HG02678 (cell line): ENCODE data around the gene AP3B1.

ENCODE experiments used
- ATAC-seq: cut with Tn5 transposase; IDR thresholded peaks from one replicate; pipeline ENCODE4 v1.9.1; 2021; ENCODE audit warnings: mild to moderate bottlenecking, moderate library complexity; ENCODE audit not compliant: unreplicated experiment

The AP3B1 gene

GRCh38 chr5:78289911-78290310 lies 4.6 kb downstream of the AP3B1 start:
- no peak for ATAC-seq

- ATAC-seq = no peak
Measured at GRCh38 chr5:78288246-78288645, 6.3 kb downstream of the AP3B1 start.

GRCh38 chr5:78287833-78288232 lies 6.7 kb downstream of the AP3B1 start:
- no peak for ATAC-seq

GRCh38 chr5:78287169-78287568 lies 7.3 kb downstream of the AP3B1 start:
- no peak for ATAC-seq

GRCh38 chr5:78286290-78286689 lies 8.2 kb downstream of the AP3B1 start:
- no peak for ATAC-seq

- no peak for ATAC-seq
Measured at GRCh38 chr5:78283802-78284201, 10.7 kb downstream of the AP3B1 start.

GRCh38 chr5:78283105-78283504 lies 11.4 kb downstream of the AP3B1 start:
- no peak for ATAC-seq

- no peak for ATAC-seq
Measured at GRCh38 chr5:78280261-78280660, 14.2 kb downstream of the AP3B1 start.

- no peak for ATAC-seq
Measured at GRCh38 chr5:78279194-78279593, 15.3 kb downstream of the AP3B1 start.

GRCh38 chr5:78277715-78278114 lies 16.8 kb downstream of the AP3B1 start:
- ATAC-seq = no peak

GRCh38 chr5:78275998-78276543 lies 18.4 kb downstream of the AP3B1 start:
- ATAC-seq = no peak

- ATAC-seq = no peak
Measured at GRCh38 chr5:78274540-78275197, 19.8 kb downstream of the AP3B1 start.

- ATAC-seq = no peak
Measured at GRCh38 chr5:78273436-78273835, 21.1 kb downstream of the AP3B1 start.

GRCh38 chr5:78271766-78272165 lies 22.7 kb downstream of the AP3B1 start:
- ATAC-seq = no peak

- peak; percentile 43 for ATAC-seq
Measured at GRCh38 chr5:78269088-78269703, 25.3 kb downstream of the AP3B1 start.

- no peak for ATAC-seq
Measured at GRCh38 chr5:78268356-78268755, 26.1 kb downstream of the AP3B1 start.

- ATAC-seq = no peak
Measured at GRCh38 chr5:78265163-78265562, 29.3 kb downstream of the AP3B1 start.

- ATAC-seq = no peak
Measured at GRCh38 chr5:78264600-78264999, 29.9 kb downstream of the AP3B1 start.

GRCh38 chr5:78260771-78261170 lies 33.7 kb downstream of the AP3B1 start:
- no peak for ATAC-seq

- ATAC-seq = no peak
Measured at GRCh38 chr5:78253201-78253600, 41.3 kb downstream of the AP3B1 start.

GRCh38 chr5:78252715-78253114 lies 41.8 kb downstream of the AP3B1 start:
- no peak for ATAC-seq

- no peak for ATAC-seq
Measured at GRCh38 chr5:78251663-78252284, 42.7 kb downstream of the AP3B1 start.
